Measurements from ENCODE around the gene MRPS16.

DNA sequence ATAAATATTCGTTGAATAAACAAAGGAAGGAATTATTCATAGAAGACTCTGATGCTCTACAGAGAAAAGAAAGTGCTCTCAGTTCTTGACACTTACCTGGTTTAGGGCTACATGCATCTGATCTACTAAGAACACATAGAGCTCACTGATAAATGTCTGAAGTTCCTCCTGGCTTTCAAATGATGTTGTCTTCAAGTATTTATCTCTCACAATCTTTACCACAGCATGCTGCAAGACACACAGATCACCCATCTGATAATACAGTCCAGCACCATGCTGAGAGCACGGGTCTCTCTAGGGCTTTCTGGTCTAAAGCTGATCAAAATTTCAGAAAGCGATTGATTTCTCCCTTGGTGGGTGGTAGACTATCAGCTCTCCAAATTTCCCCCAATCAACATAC is 44.5 kb upstream of the MRPS16 start:
- TF ChIP-seq, protein P1, sequence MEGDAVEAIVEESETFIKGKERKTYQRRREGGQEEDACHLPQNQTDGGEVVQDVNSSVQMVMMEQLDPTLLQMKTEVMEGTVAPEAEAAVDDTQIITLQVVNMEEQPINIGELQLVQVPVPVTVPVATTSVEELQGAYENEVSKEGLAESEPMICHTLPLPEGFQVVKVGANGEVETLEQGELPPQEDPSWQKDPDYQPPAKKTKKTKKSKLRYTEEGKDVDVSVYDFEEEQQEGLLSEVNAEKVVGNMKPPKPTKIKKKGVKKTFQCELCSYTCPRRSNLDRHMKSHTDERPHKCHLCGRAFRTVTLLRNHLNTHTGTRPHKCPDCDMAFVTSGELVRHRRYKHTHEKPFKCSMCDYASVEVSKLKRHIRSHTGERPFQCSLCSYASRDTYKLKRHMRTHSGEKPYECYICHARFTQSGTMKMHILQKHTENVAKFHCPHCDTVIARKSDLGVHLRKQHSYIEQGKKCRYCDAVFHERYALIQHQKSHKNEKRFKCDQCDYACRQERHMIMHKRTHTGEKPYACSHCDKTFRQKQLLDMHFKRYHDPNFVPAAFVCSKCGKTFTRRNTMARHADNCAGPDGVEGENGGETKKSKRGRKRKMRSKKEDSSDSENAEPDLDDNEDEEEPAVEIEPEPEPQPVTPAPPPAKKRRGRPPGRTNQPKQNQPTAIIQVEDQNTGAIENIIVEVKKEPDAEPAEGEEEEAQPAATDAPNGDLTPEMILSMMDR (IDR thresholded peaks at IDR 0.05): no peak
- no peak for TF ChIP-seq TEAD4 (IDR thresholded peaks at IDR 0.05; ENCODE audit: borderline replicate concordance, insufficient read depth)

Data from SK-N-SH (cell line).